ENCODE data around the gene EIF1AX. TPM values are rescaled to one million over a fixed set of nuclear protein-coding genes. Genes with fewer than 3 reads are reported as not detected.

EIF1AX gene
- total and polyA plus RNA-seq, 2 of the 13 experiments (the other 11 are each of a cell fraction or from before 2014, with no cell fraction given) = 35.1 to 82.7 TPM

DNA sequence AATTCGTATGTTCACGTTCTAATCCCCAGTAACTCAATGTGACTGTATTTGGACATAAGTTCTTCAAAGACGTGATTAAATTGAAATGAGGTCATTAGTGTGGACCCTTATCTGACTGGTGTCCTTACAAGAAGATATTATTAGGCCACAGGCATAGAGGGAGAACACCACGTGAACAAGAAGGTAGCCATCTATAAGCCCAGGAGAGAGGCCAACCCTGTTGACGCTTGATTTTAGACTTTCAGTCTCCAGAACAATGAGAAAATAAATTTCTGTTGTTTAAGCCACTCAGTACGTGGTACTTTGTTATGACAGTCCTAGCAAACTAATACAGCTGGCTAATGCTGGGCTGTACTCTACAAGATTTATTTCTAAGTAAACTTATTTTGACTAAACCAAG, 1.5 kb upstream of the EIF1AX start (continued):
- TF ChIP-seq ZNF160 (CRISPR knock-in tag; IDR thresholded peaks at IDR 0.05) = no peak

DNA sequence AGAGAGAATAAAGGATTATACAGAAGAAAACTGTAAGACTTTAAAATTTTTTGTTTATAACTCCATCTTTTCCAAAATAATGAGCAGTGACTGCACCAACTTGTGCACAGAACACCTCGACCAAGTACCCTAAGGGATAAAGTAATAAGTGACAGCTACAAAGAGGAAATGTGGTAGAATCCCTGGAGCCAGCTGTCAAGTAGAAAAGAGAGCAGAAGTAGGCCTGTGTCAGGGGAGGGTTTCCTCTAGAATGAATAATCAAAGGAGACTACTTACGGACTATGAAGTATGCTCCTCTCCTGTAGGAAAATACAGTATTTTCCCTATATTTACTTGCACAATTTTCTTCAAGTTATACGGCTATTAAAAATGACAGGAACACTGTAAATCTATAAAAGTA, 1.2 kb downstream of the EIF1AX start:
- intact Hi-C loops (cut with micrococcal nuclease; ENCODE audit: unreplicated experiment) = no loop called here
- Histone ChIP-seq H3K27me3 (ENCODE audit: control insufficient read depth in 1 of 2, insufficient read depth in 2 of 2, low read length in 2 of 2) (no peaks in the 10 kb centered on the region), H4K20me1 (ENCODE audit: insufficient read depth, low read length) (peaks cover 26% of the 10 kb centered on the region), H3K9me3 (ENCODE audit: low read length) (no peaks in the 10 kb centered on the region), H3K4me2 (ENCODE audit: low read depth, low read length) (peak overlapping the region; percentile 70), H3K36me3 (replicated peaks in 1 of 2; ENCODE audit: control insufficient read depth in 1 of 2, insufficient read depth in 2 of 2, low read length in 2 of 2) (peaks cover 4 to 12% of the 10 kb centered on the region in 2 experiments; a peak in 2 of 5 replicates), H3K9ac (ENCODE audit: insufficient read depth, low read depth, low read length) (peak overlapping the region; percentile 86), H3K4me1 (ENCODE audit: insufficient read depth, low read length) (peaks cover 53% of the 10 kb centered on the region), H2AFZ (ENCODE audit: low read length) (no peak overlapping the region), H3K27ac (ENCODE audit: extremely low read length, insufficient read depth, low read length) (no peak overlapping the region), H3K79me2 (ENCODE audit: insufficient read depth, low read length) (peaks cover 41% of the 10 kb centered on the region), H3K4me3 (replicated peaks in 1 of 3; ENCODE audit: insufficient read depth in 1 of 3, low read depth in 2 of 3, low read length in 3 of 3) (peak overlapping the region; percentile 80 to 89 (median 87); a peak in 5 of 6 replicates)
- TF ChIP-seq, protein P1, sequence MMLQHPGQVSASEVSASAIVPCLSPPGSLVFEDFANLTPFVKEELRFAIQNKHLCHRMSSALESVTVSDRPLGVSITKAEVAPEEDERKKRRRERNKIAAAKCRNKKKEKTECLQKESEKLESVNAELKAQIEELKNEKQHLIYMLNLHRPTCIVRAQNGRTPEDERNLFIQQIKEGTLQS (CRISPR knock-in tag; IDR thresholded peaks at IDR 0.05) = no peak
- TF ChIP-seq ZNF563 (CRISPR knock-in tag; IDR thresholded peaks at IDR 0.05) (no peak), ZNF562 (CRISPR knock-in tag; IDR thresholded peaks at IDR 0.05; ENCODE audit: borderline replicate concordance) (no peak), ZC3H4 (CRISPR knock-in tag; IDR thresholded peaks at IDR 0.05; ENCODE audit: borderline replicate concordance) (no peak)
- TF ChIP-seq, protein P2, sequence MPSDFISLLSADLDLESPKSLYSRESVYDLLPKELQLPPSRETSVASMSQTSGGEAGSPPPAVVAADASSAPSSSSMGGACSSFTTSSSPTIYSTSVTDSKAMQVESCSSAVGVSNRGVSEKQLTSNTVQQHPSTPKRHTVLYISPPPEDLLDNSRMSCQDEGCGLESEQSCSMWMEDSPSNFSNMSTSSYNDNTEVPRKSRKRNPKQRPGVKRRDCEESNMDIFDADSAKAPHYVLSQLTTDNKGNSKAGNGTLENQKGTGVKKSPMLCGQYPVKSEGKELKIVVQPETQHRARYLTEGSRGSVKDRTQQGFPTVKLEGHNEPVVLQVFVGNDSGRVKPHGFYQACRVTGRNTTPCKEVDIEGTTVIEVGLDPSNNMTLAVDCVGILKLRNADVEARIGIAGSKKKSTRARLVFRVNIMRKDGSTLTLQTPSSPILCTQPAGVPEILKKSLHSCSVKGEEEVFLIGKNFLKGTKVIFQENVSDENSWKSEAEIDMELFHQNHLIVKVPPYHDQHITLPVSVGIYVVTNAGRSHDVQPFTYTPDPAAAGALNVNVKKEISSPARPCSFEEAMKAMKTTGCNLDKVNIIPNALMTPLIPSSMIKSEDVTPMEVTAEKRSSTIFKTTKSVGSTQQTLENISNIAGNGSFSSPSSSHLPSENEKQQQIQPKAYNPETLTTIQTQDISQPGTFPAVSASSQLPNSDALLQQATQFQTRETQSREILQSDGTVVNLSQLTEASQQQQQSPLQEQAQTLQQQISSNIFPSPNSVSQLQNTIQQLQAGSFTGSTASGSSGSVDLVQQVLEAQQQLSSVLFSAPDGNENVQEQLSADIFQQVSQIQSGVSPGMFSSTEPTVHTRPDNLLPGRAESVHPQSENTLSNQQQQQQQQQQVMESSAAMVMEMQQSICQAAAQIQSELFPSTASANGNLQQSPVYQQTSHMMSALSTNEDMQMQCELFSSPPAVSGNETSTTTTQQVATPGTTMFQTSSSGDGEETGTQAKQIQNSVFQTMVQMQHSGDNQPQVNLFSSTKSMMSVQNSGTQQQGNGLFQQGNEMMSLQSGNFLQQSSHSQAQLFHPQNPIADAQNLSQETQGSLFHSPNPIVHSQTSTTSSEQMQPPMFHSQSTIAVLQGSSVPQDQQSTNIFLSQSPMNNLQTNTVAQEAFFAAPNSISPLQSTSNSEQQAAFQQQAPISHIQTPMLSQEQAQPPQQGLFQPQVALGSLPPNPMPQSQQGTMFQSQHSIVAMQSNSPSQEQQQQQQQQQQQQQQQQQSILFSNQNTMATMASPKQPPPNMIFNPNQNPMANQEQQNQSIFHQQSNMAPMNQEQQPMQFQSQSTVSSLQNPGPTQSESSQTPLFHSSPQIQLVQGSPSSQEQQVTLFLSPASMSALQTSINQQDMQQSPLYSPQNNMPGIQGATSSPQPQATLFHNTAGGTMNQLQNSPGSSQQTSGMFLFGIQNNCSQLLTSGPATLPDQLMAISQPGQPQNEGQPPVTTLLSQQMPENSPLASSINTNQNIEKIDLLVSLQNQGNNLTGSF (CRISPR knock-in tag; IDR thresholded peaks at IDR 0.05) = no peak
- no peak for DNase-seq (ENCODE audit: low spot score)
- CTCF ChIA-PET (ENCODE audit: low intra/inter-chr PET ratio, low total read pairs) = no interaction called here
- TSS peak; percentile 48 for BruUV-seq (replicated peaks)
- in situ Hi-C loops (cut with HindIII; ENCODE audit: extremely low pct_ligation_motif_present, low pct_unique_long_range_greater_than_20kb) = no loop called here
- 0% methylated on average over 3 of the region's 3 CpGs for WGBS (ENCODE audit: low lambda C conversion rate)
- FAIRE-seq = no peak
- POLR2A ChIA-PET = no interaction called here
- ATAC-seq = no peak
